Fibroblast of skin of abdomen (primary cell): ENCODE measurements around the gene STAG2.
A peak's percentile ranks its signal among the peaks of the same experiment; 100 is the strongest.
"Not testable (repeated sequence)": the region's sequence is repeated elsewhere in the genome, so short reads cannot be mapped to it uniquely, and the experiment has no call there.

Source experiments
- DNase-seq: peaks from one replicate; pipeline ENCODE4 v3.0.0-alpha.2; 2013

The STAG2 gene

GRCh38 chrX:124042042-124042441 lies 80.5 kb downstream of the STAG2 start:
- DNase-seq = no peak

- no peak for DNase-seq
These were observed 83.6 kb downstream of the STAG2 start for GRCh38 chrX:124045109-124045508.

- not testable (repeated sequence) for DNase-seq
These were observed 122.9 kb downstream of the STAG2 start for GRCh38 chrX:124084417-124084816.

- DNase-seq = no peak
These were observed 123.6 kb downstream of the STAG2 start for GRCh38 chrX:124085063-124085462.

- DNase-seq = no peak
These were observed 124.9 kb downstream of the STAG2 start for GRCh38 chrX:124086411-124086810.

- DNase-seq = no peak
These were observed 125.7 kb downstream of the STAG2 start for GRCh38 chrX:124087000-124087746.

- DNase-seq = no peak
These were observed 131.7 kb downstream of the STAG2 start for GRCh38 chrX:124093222-124093621.

GRCh38 chrX:124097116-124097515 lies 135.6 kb downstream of the STAG2 start:
- no peak for DNase-seq

- DNase-seq = peak; percentile 28
These were observed 136.6 kb downstream of the STAG2 start for GRCh38 chrX:124098089-124098488.

GRCh38 chrX:124103966-124104365 lies 142.5 kb downstream of the STAG2 start:
- DNase-seq = no peak

GRCh38 chrX:124104512-124104911 lies 143.0 kb downstream of the STAG2 start:
- not testable (repeated sequence) for DNase-seq

- DNase-seq = no peak
These were observed 152.4 kb downstream of the STAG2 start for GRCh38 chrX:124113621-124114600.

- no peak for DNase-seq
These were observed 155.8 kb downstream of the STAG2 start for GRCh38 chrX:124117325-124117724.

GRCh38 chrX:124125471-124125870 lies 164.0 kb downstream of the STAG2 start:
- DNase-seq = no peak

GRCh38 chrX:124127496-124127895 lies 166.0 kb downstream of the STAG2 start:
- no peak for DNase-seq

- not testable (repeated sequence) for DNase-seq
These were observed 170.9 kb downstream of the STAG2 start for GRCh38 chrX:124132437-124132836.

- no peak for DNase-seq
These were observed 184.2 kb downstream of the STAG2 start for GRCh38 chrX:124145749-124146148.

GRCh38 chrX:124151195-124151594 lies 189.7 kb downstream of the STAG2 start:
- DNase-seq = no peak
